ENCODE results near the gene PTPRS. TPM values are rescaled to one million over a fixed set of nuclear protein-coding genes. Genes with fewer than 3 reads are reported as not detected.
A peak's percentile ranks its signal among the peaks of the same experiment; 100 is the strongest.

PTPRS gene
- total and polyA plus RNA-seq, 2 of the 13 experiments (the other 11 are each of a cell fraction or from before 2014, with no cell fraction given), result 32.7 to 43.9 TPM

DNA sequence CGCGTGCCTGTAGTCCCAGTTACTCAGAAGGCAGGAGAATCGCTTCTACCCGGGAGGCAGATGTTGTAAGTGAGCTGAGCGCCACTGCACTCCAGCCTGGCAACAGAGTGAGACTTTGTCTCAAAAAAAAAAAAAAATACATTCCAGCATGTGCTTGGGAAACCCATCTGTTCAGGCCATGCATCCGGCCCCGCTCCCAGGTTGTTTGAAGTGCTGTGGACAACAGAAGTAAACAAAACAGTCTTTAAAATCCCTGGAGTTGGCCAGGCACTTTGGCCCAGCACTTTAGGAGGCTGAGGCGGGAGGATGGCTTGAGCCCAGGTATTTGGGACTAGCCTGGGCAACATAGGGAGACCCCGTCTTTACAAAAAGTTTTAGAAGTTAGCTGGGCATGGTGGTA lies 3.2 kb upstream of the PTPRS start (continued):
- TF ChIP-seq ZNF180 (CRISPR knock-in tag; IDR thresholded peaks at IDR 0.05; ENCODE audit: borderline replicate concordance, low read depth) (no peak), NFKB2 (CRISPR knock-in tag; IDR thresholded peaks at IDR 0.05; ENCODE audit: borderline replicate concordance) (0 out of 2 replicates have a peak, but pooled peaks have one; percentile 59), RBFOX2 (IDR thresholded peaks at IDR 0.05; ENCODE audit: low read depth, low read length) (no peak), TCF7 (IDR thresholded peaks at IDR 0.05; ENCODE audit: low read depth) (peak; percentile 72), MBNL3 (CRISPR knock-in tag; conservative IDR thresholded peaks at IDR 0.05) (no peak), ZNF24 (IDR thresholded peaks at IDR 0.05) (no peak), ZNF557 (CRISPR knock-in tag; IDR thresholded peaks at IDR 0.05) (0 out of 2 replicates have a peak, but pooled peaks have one; percentile 37), HNF4A (CRISPR knock-in tag; IDR thresholded peaks at IDR 0.05) (peak; percentile 33), ZNF644 (CRISPR knock-in tag; IDR thresholded peaks at IDR 0.05; ENCODE audit: low read depth) (0 out of 2 replicates have a peak, but pooled peaks have one; percentile 31), LCORL (IDR thresholded peaks at IDR 0.05) (no peak), LCORL (CRISPR knock-in tag; IDR thresholded peaks at IDR 0.05) (peak; percentile 79), ZFP62 (CRISPR knock-in tag; IDR thresholded peaks at IDR 0.05) (no peak), NCOA2 (CRISPR knock-in tag; IDR thresholded peaks at IDR 0.05) (peak; percentile 49), ATRX (CRISPR knock-in tag; IDR thresholded peaks at IDR 0.05; ENCODE audit: borderline replicate concordance) (no peak), FOXK1 (CRISPR knock-in tag; IDR thresholded peaks at IDR 0.05; ENCODE audit: borderline replicate concordance, low read depth) (no peak)
- TF ChIP-seq, protein P1, sequence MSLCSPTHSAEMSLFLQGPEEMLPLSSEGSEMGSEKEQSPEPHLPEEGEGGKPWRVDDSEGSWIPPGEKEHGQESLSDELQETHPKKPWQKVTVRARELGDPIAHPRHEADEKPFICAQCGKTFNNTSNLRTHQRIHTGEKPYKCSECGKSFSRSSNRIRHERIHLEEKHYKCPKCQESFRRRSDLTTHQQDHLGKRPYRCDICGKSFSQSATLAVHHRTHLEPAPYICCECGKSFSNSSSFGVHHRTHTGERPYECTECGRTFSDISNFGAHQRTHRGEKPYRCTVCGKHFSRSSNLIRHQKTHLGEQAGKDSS (CRISPR knock-in tag; IDR thresholded peaks at IDR 0.05; ENCODE audit: borderline replicate concordance, low read depth), result peak; percentile 40; the same call in 1 of the 2 replicates
- TF ChIP-seq, protein P2, sequence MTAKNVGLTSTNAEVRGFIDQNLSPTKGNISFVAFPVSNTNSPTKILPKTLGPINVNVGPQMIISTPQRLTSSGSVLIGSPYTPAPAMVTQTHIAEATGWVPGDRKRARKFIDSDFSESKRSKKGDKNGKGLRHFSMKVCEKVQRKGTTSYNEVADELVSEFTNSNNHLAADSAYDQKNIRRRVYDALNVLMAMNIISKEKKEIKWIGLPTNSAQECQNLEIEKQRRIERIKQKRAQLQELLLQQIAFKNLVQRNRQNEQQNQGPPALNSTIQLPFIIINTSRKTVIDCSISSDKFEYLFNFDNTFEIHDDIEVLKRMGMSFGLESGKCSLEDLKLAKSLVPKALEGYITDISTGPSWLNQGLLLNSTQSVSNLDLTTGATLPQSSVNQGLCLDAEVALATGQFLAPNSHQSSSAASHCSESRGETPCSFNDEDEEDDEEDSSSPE (CRISPR knock-in tag; IDR thresholded peaks at IDR 0.05), result peak; percentile 52; the same call in 1 of the 2 replicates
- TF ChIP-seq, protein P3, sequence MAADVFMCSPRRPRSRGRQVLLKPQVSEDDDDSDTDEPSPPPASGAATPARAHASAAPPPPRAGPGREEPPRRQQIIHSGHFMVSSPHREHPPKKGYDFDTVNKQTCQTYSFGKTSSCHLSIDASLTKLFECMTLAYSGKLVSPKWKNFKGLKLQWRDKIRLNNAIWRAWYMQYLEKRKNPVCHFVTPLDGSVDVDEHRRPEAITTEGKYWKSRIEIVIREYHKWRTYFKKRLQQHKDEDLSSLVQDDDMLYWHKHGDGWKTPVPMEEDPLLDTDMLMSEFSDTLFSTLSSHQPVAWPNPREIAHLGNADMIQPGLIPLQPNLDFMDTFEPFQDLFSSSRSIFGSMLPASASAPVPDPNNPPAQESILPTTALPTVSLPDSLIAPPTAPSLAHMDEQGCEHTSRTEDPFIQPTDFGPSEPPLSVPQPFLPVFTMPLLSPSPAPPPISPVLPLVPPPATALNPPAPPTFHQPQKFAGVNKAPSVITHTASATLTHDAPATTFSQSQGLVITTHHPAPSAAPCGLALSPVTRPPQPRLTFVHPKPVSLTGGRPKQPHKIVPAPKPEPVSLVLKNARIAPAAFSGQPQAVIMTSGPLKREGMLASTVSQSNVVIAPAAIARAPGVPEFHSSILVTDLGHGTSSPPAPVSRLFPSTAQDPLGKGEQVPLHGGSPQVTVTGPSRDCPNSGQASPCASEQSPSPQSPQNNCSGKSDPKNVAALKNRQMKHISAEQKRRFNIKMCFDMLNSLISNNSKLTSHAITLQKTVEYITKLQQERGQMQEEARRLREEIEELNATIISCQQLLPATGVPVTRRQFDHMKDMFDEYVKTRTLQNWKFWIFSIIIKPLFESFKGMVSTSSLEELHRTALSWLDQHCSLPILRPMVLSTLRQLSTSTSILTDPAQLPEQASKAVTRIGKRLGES (CRISPR knock-in tag; IDR thresholded peaks at IDR 0.05; ENCODE audit: borderline replicate concordance), result no peak
- TF ChIP-seq, protein P4, sequence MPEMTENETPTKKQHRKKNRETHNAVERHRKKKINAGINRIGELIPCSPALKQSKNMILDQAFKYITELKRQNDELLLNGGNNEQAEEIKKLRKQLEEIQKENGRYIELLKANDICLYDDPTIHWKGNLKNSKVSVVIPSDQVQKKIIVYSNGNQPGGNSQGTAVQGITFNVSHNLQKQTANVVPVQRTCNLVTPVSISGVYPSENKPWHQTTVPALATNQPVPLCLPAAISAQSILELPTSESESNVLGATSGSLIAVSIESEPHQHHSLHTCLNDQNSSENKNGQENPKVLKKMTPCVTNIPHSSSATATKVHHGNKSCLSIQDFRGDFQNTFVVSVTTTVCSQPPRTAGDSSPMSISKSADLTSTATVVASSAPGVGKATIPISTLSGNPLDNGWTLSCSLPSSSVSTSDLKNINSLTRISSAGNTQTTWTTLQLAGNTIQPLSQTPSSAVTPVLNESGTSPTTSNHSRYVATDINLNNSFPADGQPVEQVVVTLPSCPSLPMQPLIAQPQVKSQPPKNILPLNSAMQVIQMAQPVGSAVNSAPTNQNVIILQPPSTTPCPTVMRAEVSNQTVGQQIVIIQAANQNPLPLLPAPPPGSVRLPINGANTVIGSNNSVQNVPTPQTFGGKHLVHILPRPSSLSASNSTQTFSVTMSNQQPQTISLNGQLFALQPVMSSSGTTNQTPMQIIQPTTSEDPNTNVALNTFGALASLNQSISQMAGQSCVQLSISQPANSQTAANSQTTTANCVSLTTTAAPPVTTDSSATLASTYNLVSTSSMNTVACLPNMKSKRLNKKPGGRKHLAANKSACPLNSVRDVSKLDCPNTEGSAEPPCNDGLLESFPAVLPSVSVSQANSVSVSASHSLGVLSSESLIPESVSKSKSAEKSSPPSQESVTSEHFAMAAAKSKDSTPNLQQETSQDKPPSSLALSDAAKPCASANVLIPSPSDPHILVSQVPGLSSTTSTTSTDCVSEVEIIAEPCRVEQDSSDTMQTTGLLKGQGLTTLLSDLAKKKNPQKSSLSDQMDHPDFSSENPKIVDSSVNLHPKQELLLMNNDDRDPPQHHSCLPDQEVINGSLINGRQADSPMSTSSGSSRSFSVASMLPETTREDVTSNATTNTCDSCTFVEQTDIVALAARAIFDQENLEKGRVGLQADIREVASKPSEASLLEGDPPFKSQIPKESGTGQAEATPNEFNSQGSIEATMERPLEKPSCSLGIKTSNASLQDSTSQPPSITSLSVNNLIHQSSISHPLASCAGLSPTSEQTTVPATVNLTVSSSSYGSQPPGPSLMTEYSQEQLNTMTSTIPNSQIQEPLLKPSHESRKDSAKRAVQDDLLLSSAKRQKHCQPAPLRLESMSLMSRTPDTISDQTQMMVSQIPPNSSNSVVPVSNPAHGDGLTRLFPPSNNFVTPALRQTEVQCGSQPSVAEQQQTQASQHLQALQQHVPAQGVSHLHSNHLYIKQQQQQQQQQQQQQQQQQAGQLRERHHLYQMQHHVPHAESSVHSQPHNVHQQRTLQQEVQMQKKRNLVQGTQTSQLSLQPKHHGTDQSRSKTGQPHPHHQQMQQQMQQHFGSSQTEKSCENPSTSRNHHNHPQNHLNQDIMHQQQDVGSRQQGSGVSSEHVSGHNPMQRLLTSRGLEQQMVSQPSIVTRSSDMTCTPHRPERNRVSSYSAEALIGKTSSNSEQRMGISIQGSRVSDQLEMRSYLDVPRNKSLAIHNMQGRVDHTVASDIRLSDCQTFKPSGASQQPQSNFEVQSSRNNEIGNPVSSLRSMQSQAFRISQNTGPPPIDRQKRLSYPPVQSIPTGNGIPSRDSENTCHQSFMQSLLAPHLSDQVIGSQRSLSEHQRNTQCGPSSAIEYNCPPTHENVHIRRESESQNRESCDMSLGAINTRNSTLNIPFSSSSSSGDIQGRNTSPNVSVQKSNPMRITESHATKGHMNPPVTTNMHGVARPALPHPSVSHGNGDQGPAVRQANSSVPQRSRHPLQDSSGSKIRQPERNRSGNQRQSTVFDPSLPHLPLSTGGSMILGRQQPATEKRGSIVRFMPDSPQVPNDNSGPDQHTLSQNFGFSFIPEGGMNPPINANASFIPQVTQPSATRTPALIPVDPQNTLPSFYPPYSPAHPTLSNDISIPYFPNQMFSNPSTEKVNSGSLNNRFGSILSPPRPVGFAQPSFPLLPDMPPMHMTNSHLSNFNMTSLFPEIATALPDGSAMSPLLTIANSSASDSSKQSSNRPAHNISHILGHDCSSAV (CRISPR knock-in tag; IDR thresholded peaks at IDR 0.05; ENCODE audit: borderline replicate concordance), result no peak

Data from HepG2 (cell line).